GM12878 (cell line): ENCODE measurements around the gene CD200R1L. TPM values are rescaled to one million over a fixed set of nuclear protein-coding genes. Genes with fewer than 3 reads are reported as not detected.

Source experiments
- ATAC-seq: fragments of 200-7000 bp; cut with Tn5 transposase; 3 replicates; pipeline ENCODE4 v1.9.1; 2020; ENCODE audit warnings: mild to moderate bottlenecking, moderate library complexity
- BruUV-seq: library from RNA; stranded (reverse); fragments of 400-500 nt; replicated peaks from 2 replicates; lab custom pipeline; 2021; lab: Mats Ljungman, UMichigan
- CTCF ChIA-PET: fragments of 300-600 bp; sonication (Branson Sonifier 250); formaldehyde crosslinking; extraction: SDS; loops from one replicate; lab custom pipeline; 2021; ENCODE audit warnings: inconsistent platforms; lab: Yijun Ruan, JAX
- POLR2A ChIA-PET: fragments of 350-600 bp; formaldehyde crosslinking; extraction: SDS; loops from one replicate; lab custom pipeline; 2021; ENCODE audit warnings: inconsistent platforms; lab: Charles Lee
- RAD21 ChIA-PET: fragments of 300-600 bp; sonication (Branson Sonifier 250); formaldehyde crosslinking; loops from one replicate; lab custom pipeline; 2023; ENCODE audit warnings: antibody characterized with exemption; ENCODE audit not compliant: unreplicated experiment; lab: Charles Lee
- SMC1A ChIA-PET: fragments of 300-600 bp; sonication (Branson Sonifier 250); formaldehyde crosslinking; loops from one replicate; lab custom pipeline; 2023; ENCODE audit not compliant: unreplicated experiment, uncharacterized antibody; lab: Charles Lee
- DNase-seq: peaks from one replicate; pipeline ENCODE4 v3.0.0-alpha.2; 2011; ENCODE audit warnings: low read depth, low spot score
- FAIRE-seq: peaks from 3 replicates; lab custom pipeline; 2011; peaks lifted over from hg19 to GRCh38; lab: Jason Lieb, UNC
- H2AFZ ChIP-seq: 2 replicates; pipeline ENCODE4 v1.6.0; 2011; ENCODE audit warnings: low read depth, low read length, control low read depth; ENCODE audit not compliant: control insufficient read depth
- H3K27ac ChIP-seq: 2 replicates; pipeline ENCODE4 v1.5.1; 2011; ENCODE audit warnings: control low read depth; ENCODE audit not compliant: control insufficient read depth, insufficient read depth
- H3K27me3 ChIP-seq, 2 experiments: replicated peaks in 1 of 2; 2 replicates each; pipeline versions ENCODE4 v1.6.0 to v1.6.1; 2011; ENCODE audit warnings: low read length in 1 of 2; ENCODE audit not compliant: control insufficient read depth in 2 of 2, insufficient read depth in 2 of 2
- H3K36me3 ChIP-seq, 2 experiments: 2 replicates each; pipeline ENCODE4 v1.5.1; 2011; ENCODE audit warnings: low read length in 1 of 2; ENCODE audit not compliant: control insufficient read depth in 2 of 2, insufficient read depth in 2 of 2
- H3K4me1 ChIP-seq: 2 replicates; pipeline ENCODE4 v1.6.1; 2011; ENCODE audit warnings: mild to moderate bottlenecking, low read length, moderate library complexity, mixed read lengths; ENCODE audit not compliant: control insufficient read depth, insufficient read depth
- H3K4me2 ChIP-seq: 2 replicates; pipeline ENCODE4 v1.6.0; 2011; ENCODE audit warnings: control low read depth; ENCODE audit not compliant: control insufficient read depth, insufficient read depth
- H3K4me3 ChIP-seq: fragments of 200-600 bp; sonication (generic); 2 replicates; pipeline ENCODE4 v1.5.1; 2016
- H3K79me2 ChIP-seq: 2 replicates; pipeline ENCODE4 v1.6.0; 2011; ENCODE audit warnings: low read length; ENCODE audit not compliant: control insufficient read depth, insufficient read depth
- H3K9ac ChIP-seq: 2 replicates; pipeline ENCODE4 v1.8.0; 2011; ENCODE audit warnings: low read length, control low read depth, mixed read lengths; ENCODE audit not compliant: control insufficient read depth, insufficient read depth
- H3K9me3 ChIP-seq: replicated peaks from 3 replicates; pipeline ENCODE4 v1.5.1; 2011; ENCODE audit warnings: mild to moderate bottlenecking, low read length; ENCODE audit not compliant: control insufficient read depth, insufficient read depth
- H4K20me1 ChIP-seq: 2 replicates; pipeline ENCODE4 v1.6.0; 2011; ENCODE audit not compliant: control insufficient read depth, insufficient read depth
- BMI1 ChIP-seq: fragments of 450-650 bp; IDR thresholded peaks from 2 replicates; pipeline ENCODE4 v1.6.1; 2016; ENCODE audit warnings: mild to moderate bottlenecking, moderate library complexity, borderline replicate concordance
- CEBPZ ChIP-seq: fragments of 150-350 bp; IDR thresholded peaks from 2 replicates; pipeline ENCODE4 v1.6.1; 2016; ENCODE audit warnings: low read depth, low read length
- HCFC1 ChIP-seq: fragments of 150-350 bp; IDR thresholded peaks from 2 replicates; pipeline ENCODE4 v1.6.1; 2014; ENCODE audit warnings: low read length
- MTA2 ChIP-seq: fragments of 450-650 bp; IDR thresholded peaks from 2 replicates; pipeline ENCODE4 v1.6.1; 2016; ENCODE audit warnings: low read depth, mild to moderate bottlenecking, moderate library complexity
- NFYA ChIP-seq: IDR thresholded peaks from 2 replicates; pipeline ENCODE4 v1.6.1; 2011; ENCODE audit warnings: low read depth, mild to moderate bottlenecking, low read length, improper control_type of control experiment, borderline replicate concordance
- SKIL ChIP-seq: fragments of 450-650 bp; IDR thresholded peaks from 2 replicates; pipeline ENCODE4 v1.6.1; 2017; ENCODE audit warnings: mild to moderate bottlenecking, low read depth, inconsistent platforms; ENCODE audit not compliant: poor library complexity, severe bottlenecking
- whole genome bisulfite sequencing: methylation state at CpG from one replicate; pipeline ENCODE4 v1.1.6; 2016; ENCODE audit warnings: low lambda C conversion rate; ENCODE audit not compliant: insufficient replicate concordance, insufficient coverage; ENCODE audit errors: missing lambda C conversion rate; 5-methylcytosine and 5-hydroxymethylcytosine counted together
- in situ Hi-C: fragments of 300-500 bp; cut with MboI; formaldehyde crosslinking; loops from 9 replicates; pipeline ENCODE4 v1.14.3; 2018; ENCODE audit warnings: mixed read lengths
- intact Hi-C: fragments of 100-400 bp; cut with micrococcal nuclease; formaldehyde crosslinking; loops from one replicate; pipeline ENCODE4 v1.14.2; 2022; ENCODE audit not compliant: unreplicated experiment
- polyA plus RNA-seq, 11 experiments: library from polyadenylated mRNA; depleted of rRNA in 4 of 11; unstranded in 6 of 11; stranded (reverse) in 5 of 11; fragments of >200 nt; fragmentation: Nextera tagmentation in 4 of 11; fragmentation: Illumina TruSeq in 1 of 11; extraction: Ambion mirVana in 4 of 11; extraction: Trizol in 1 of 11; gene quantifications; 1 replicate in 1 of 11; 2 replicates in 10 of 11; pipeline versions ENCODE4 v1.2.1 to v1.2.3, GENCODE V29; 2011 to 2016; ENCODE audit warnings: inconsistent platforms in 2 of 11, missing spikeins in 2 of 11, low read depth in 1 of 11
- total RNA-seq, 4 experiments: library from RNA; depleted of rRNA in 3 of 4; stranded (reverse); fragments of >200 nt in 3 of 4; fragmentation: Illumina TruSeq in 1 of 4; extraction: Trizol in 1 of 4; gene quantifications; 2 replicates each; pipeline versions ENCODE4 v1.2.1 to v1.2.3, GENCODE V29; 2013 to 2021

Gene CD200R1L
- total and polyA plus RNA-seq, 10 of the 15 experiments (the other 5 are each of a cell fraction or from before 2014, with no cell fraction given), result 0.41 TPM; not detected in 9

GRCh38 chr3:112808136-112808535, 38.5 kb downstream of the CD200R1L start:
- H3K4me3 ChIP-seq, result no peak overlapping the region
- in situ Hi-C loops (no loop called here), intact Hi-C loops (no loop called here)
- no peaks in the 10 kb centered on the region for H3K4me1 ChIP-seq
- no peak overlapping the region for H2AFZ ChIP-seq
- ChIA-PET SMC1A (interaction anchor here (0.7 to 2.2 kb wide), 8 partner anchors 8 to 72 kb away, joined by 3 to 8 read pairs (median 4); no protein-coding TSS in a partner anchor), POLR2A (no interaction called here), CTCF (interaction anchor here (0.6 to 1.9 kb wide), 7 partner anchors 10 to 509 kb away, joined by 3 to 6 read pairs (median 3); no protein-coding TSS in a partner anchor), RAD21 (interaction anchor here (1.3 to 1.6 kb wide), 2 partner anchors 11 to 74 kb away, joined by 3 read pairs; no protein-coding TSS in a partner anchor)
- no peaks in the 10 kb centered on the region for H3K9me3 ChIP-seq
- ATAC-seq (no peak), FAIRE-seq (no peak), DNase-seq (no peak)
- WGBS, result 51% methylated on average over 2 of the region's 2 CpGs
- H3K4me2 ChIP-seq, result no peak overlapping the region
- no peak for TF ChIP-seq BMI1
- no peak for TF ChIP-seq SKIL
- no peak for TF ChIP-seq HCFC1
- no peak for TF ChIP-seq NFYA
- TF ChIP-seq MTA2, result no peak
- TF ChIP-seq CEBPZ, result no peak
- H3K9ac ChIP-seq, result no peak overlapping the region
- H3K27me3 ChIP-seq, result no peaks in the 10 kb centered on the region; a peak in 1 of 4 replicates
- H3K79me2 ChIP-seq, result no peaks in the 10 kb centered on the region
- no peak overlapping the region for H3K27ac ChIP-seq
- no peaks in the 10 kb centered on the region for H4K20me1 ChIP-seq
- no peaks in the 10 kb centered on the region for H3K36me3 ChIP-seq
- BruUV-seq, result no TSS peak
